Prostate gland (tissue), 2 donors: ENCODE measurements around the gene WASF3. TPM values are rescaled to one million over a fixed set of nuclear protein-coding genes. Genes with fewer than 3 reads are reported as not detected.
A peak's percentile ranks its signal among the peaks of the same experiment; 100 is the strongest.

ENCODE experiments used
- DNase-seq: peaks from one replicate; pipeline ENCODE4 v3.0.0-alpha.2; 2019; ENCODE audit warnings: low spot score
- H3K27ac ChIP-seq, 2 donors: fragments of 200-600 bp; sonication (generic); 2 replicates each; pipeline ENCODE4 v1.5.1; 2017 to 2019
- H3K27me3 ChIP-seq: fragments of 200-600 bp; sonication (generic); replicated peaks from 2 replicates; pipeline ENCODE4 v1.5.1; 2019; ENCODE audit not compliant: insufficient read depth
- H3K36me3 ChIP-seq, 2 donors: fragments of 200-600 bp; sonication (generic); 1 replicate in 1 of 2; 2 replicates in 1 of 2; pipeline versions ENCODE4 v1.5.1 to v1.8.1; 2017 to 2019
- H3K4me1 ChIP-seq: fragments of 200-600 bp; sonication (generic); replicated peaks from 2 replicates; pipeline ENCODE4 v1.5.1; 2019
- H3K4me3 ChIP-seq, 2 donors: fragments of 200-600 bp; sonication (generic); 2 replicates each; pipeline ENCODE4 v1.5.1; 2017 to 2019
- H3K9me3 ChIP-seq: fragments of 200-600 bp; sonication (generic); 2 replicates; pipeline ENCODE4 v1.5.1; 2017
- CTCF ChIP-seq, 4 experiments: fragments of 200-600 bp in 2 of 4; fragments of 450-650 bp in 2 of 4; sonication (generic) in 2 of 4; IDR thresholded peaks; 1 replicate in 3 of 4; 2 replicates in 1 of 4; pipeline ENCODE4 v1.5.1; 2016 to 2019; ENCODE audit warnings: antibody characterized with exemption in 4 of 4, mild to moderate bottlenecking in 2 of 4, moderate library complexity in 2 of 4
- POLR2A ChIP-seq: fragments of 450-650 bp; IDR thresholded peaks from one replicate; pipeline ENCODE4 v1.6.1; 2016; ENCODE audit warnings: antibody characterized with exemption, mild to moderate bottlenecking
- POLR2AphosphoS5 ChIP-seq: sonication (generic); formaldehyde crosslinking; IDR thresholded peaks from one replicate; pipeline ENCODE4 v1.6.1; 2017; ENCODE audit warnings: antibody characterized with exemption
- WGBS: methylation state at CpG from one replicate; pipeline ENCODE4 v1.1.5; 2018; 5-methylcytosine and 5-hydroxymethylcytosine counted together
- intact Hi-C: fragments of 100-400 bp; cut with DNase I; formaldehyde crosslinking; loops from one replicate; pipeline ENCODE4 v1.14.2; 2022
- total RNA-seq, 2 donors: library from RNA; depleted of rRNA; stranded (reverse); fragments of >200 nt; gene quantifications; one replicate each; pipeline ENCODE4 v1.1.0, GENCODE V29; 2016

Gene WASF3
- total RNA-seq, 2 donors from 2014 or later, result 10.3 to 23.0 TPM

- Histone ChIP-seq H3K9me3 (no peaks in the 10 kb centered on the region), H3K27ac (no peak overlapping the region), H3K27me3 (no peaks in the 10 kb centered on the region), H3K4me1 (no peaks in the 10 kb centered on the region), H3K4me3 (no peak overlapping the region), H3K36me3 (no peaks in the 10 kb centered on the region)
- 0% methylated on average over 1 of the region's 1 CpG for WGBS
- intact Hi-C loops, result loop anchor here (10.0 kb wide), 1 partner anchor 145 kb away; no protein-coding TSS in a partner anchor
- no peak for DNase-seq
- TF ChIP-seq POLR2A (no peak), CTCF (IDR thresholded peaks at IDR 0.05) (no peak), POLR2AphosphoS5 (no peak)
Measured at GRCh38 chr13:26549713-26550112, 7.8 kb upstream of the WASF3 start.

DNA sequence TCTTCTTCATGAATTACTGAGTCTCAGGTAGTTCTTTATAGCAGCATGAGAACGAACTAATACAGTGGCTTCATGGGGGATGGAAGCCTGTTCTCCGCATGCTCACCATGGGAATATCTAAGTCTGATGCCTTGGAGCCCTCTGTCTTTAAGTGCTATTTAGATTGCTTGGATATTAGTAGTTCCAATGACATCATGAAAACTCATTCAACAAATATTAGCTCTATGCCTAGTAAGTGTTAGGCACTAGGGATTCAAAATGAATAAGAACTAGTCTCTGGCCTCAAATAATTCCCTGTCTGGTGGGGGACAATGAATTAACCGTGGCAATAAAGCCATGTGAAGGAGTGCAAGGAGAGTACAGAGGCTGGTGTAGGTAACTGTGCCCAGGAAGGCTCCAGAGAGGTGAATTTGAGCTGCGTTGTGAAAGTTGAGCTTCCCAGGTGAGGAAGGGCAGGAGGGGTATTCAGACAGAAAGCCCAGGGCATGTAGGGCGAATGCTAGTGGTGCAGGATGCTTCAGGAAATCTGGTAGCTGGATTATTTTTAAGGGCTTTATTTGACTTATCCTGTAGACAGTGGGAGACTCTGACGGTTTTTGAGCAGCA, 6.1 kb upstream of the WASF3 start:
- no peak for DNase-seq
- no peaks in the 10 kb centered on the region for H3K27me3 ChIP-seq
- 55% methylated on average over 6 of the region's 6 CpGs for WGBS
- no peaks in the 10 kb centered on the region for H3K4me1 ChIP-seq
- no peak overlapping the region for H3K4me3 ChIP-seq
- H3K9me3 ChIP-seq, result no peaks in the 10 kb centered on the region
- no peak for TF ChIP-seq POLR2AphosphoS5
- TF ChIP-seq CTCF (IDR thresholded peaks at IDR 0.05), result no peak
- TF ChIP-seq POLR2A, result no peak
- no peak overlapping the region for H3K27ac ChIP-seq
- intact Hi-C loops, result loop anchor here (10.0 kb wide), 1 partner anchor 143 kb away; no protein-coding TSS in a partner anchor
- no peaks in the 10 kb centered on the region for H3K36me3 ChIP-seq

GRCh38 chr13:26555413-26555812, 2.1 kb upstream of the WASF3 start:
- no peaks in the 10 kb centered on the region for H3K27me3 ChIP-seq
- TF ChIP-seq CTCF (IDR thresholded peaks at IDR 0.05) (no peak), POLR2AphosphoS5 (no peak), POLR2A (no peak)
- no peak overlapping the region for H3K4me3 ChIP-seq
- intact Hi-C loops, result loop anchor here (10.0 kb wide), 1 partner anchor 139 kb away; no protein-coding TSS in a partner anchor
- 80% methylated on average over 1 of the region's 1 CpG for WGBS
- no peak for DNase-seq
- H3K9me3 ChIP-seq, result no peaks in the 10 kb centered on the region
- no peaks in the 10 kb centered on the region for H3K4me1 ChIP-seq
- H3K36me3 ChIP-seq, result no peaks in the 10 kb centered on the region
- H3K27ac ChIP-seq, result no peak overlapping the region

DNA sequence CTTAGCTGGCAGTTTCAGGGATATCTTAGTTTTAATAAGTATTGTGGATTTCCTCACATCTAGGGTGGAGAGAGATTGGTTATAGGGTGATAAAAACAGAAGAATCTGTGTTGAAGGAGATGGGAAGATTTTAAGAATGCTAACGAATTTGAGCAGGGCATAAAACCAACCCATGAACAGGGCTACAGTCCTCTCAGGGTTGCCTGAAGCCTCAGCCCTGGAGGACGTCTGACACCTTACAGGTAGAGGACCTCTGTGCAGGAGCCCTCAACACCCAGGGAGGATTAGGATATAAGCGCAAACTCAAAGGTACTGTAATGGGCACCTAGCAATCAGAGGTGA, 461 bp upstream of the WASF3 start:
- 4% methylated on average over 3 of the region's 3 CpGs for WGBS
- H3K27ac ChIP-seq, result no peak overlapping the region
- H3K36me3 ChIP-seq, result no peaks in the 10 kb centered on the region
- H3K9me3 ChIP-seq, result no peaks in the 10 kb centered on the region
- intact Hi-C loops, result loop anchor here (2.0 to 10.0 kb wide), 2 partner anchors 44 to 138 kb away; no protein-coding TSS in a partner anchor
- H3K27me3 ChIP-seq, result no peaks in the 10 kb centered on the region
- H3K4me3 ChIP-seq, result peak overlapping the region; percentile 74 to 78
- H3K4me1 ChIP-seq, result no peaks in the 10 kb centered on the region
- DNase-seq, result no peak
- no peak for TF ChIP-seq CTCF (IDR thresholded peaks at IDR 0.05)
- TF ChIP-seq POLR2A, result no peak
- TF ChIP-seq POLR2AphosphoS5, result no peak
